Stimulated activated CD8-positive, alpha-beta memory T cell treated with anti-CD3 and anti-CD28 coated beads, Interleukin-12 subunit alpha, Interleukin-12 subunit beta, amount 100 ng/mL, for 1 hour (primary cell): ENCODE data around the gene STX10.

Source experiments
- DNase-seq: peaks from one replicate; pipeline ENCODE4 v3.0.0-alpha.2; 2020; ENCODE audit warnings: low read depth

Gene STX10

GRCh38 chr19:13100031-13100588 lies 50.1 kb downstream of the STX10 start:
- DNase-seq, result no peak

DNA sequence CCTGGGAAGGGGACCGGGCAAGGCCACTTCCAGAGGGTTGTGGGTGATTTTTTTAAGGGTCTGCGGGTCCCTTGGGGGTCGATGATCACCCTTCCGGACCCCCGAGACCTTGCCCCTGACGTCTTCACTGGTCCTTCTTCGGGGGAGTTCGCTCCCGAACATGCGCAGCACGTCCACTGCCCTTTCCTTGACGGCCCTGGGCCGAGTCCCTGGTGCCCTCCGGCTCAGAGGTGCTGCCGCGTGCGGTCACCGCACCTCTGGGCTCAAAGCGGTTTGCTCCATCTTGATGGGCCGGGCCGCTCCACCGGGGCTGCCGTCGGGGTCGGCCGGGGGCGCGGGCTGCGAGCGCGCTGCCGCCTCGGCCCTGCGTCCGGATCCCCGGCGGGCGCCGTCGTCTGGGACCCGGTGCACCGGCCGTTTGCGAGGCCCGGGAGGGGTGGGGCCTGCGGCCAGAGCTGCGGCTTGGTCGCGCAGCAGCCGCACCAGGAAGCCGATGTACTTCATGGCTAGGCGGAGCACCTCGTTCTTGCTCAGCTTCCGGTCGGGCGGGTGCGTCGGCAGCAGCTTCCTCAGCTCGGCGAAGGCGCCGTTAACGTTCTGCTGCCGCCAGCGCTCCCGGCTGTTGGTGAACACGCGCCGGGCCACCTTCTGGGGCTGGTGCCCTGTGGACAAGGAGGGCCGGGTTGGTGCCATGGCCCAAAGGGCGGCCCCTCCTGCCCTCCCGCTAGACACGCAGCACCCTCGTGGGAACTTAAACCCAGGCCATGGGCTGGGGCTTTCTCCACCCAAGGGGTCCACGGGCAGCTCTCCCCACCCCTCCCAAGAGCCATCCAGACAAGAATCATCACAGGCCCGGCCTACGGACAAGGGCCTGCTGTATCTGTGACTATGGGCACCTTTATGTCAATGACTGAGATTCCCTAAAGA lies 50.8 kb downstream of the STX10 start:
- DNase-seq, result peak; percentile 64

DNA sequence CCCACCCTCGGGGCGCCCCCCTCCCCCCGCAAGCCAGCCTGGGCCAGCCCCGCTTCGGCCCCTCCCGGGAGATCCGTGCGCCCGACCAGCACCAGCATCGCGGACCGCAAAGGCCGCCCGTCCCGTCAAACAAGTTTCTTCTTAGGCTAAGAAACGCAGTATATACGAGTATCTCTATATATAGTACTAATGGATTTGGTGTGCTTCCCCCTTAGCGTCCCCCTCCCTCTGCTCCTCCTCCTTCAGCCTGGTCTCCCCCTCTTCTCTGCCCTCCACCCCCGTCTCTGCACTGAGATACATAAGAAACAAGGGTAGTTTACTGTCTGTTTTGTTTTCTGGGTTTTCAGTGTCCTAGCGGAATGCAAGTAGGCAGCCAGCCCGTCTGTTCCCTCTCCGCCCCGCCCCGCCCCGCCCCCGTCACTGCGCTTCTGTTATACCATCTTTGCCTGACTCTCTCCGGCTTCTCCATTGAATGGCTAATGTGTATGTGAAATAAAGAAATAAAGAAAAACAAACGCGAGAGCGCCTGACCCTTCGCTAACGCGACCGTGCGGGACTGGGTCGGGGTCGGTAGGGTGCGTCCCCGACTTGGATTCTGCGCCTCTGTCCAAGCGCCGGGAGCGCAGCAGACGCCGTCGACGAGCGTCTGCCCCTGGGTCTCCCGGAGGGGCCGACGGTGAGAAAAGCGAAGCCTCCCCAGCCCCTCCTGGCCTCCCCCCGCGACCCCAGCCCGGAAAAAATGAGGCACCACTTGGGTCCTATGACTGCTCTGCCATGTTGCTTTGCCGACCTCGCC lies 51.7 kb downstream of the STX10 start:
- DNase-seq, result no peak

DNA sequence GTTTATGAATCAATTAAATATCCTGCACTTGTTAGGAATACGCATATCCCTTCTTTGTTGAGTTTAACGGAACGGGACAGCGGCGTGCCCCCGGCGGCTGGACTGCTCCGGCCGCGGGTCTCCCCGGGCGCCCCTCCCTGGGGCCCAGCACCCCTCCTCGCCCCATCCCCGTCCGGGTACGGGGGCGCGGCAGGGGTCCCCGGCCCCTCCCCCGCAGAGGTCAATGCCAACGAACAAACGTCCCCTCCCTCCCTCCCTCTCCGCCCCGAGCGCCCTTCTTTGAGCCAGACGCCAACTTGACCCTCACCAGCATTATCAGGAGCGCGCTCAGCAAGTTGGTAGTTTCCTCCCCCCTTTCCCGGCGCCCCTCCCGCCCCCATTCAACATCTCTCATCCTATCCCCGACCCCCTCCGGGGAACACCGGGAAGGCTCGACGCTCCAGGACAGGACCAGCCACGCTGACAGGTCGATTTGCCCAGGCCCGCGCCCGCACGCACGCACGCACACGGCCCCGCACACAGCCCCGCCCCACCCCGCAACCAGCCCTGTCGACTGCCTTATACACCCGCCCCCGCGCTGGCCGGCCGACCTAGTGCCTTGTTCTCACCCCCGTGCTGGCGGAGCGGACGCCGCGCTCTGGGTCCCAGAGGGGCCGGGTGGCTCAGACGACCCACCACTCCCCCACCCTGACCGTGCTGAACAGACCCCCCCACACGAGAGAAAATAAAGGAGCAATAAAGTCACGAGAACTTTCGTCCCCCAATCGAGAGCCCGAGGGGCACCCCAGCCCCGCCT lies 52.5 kb downstream of the STX10 start:
- DNase-seq, result no peak

DNA sequence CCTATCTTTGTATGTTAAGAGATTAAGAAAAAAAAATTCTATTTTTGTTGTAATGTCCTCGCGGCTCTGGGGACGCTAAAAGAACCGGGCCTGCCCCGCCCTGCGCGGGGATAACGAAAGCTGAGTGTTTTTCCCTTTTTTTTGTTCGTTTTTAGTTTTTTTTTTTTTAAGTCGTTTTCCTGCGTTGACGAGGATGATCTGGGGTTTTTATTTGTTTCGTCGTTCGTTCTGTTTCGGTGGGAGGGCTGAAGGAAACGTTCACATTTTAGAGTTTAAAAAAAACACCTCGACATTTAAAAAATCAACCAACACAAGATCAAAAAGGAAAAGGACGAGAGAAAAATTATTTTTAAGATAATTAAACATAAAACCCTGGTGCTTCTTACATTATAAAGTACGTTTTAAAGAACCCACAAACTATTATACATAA lies 53.1 kb downstream of the STX10 start:
- DNase-seq, result no peak

GRCh38 chr19:13095934-13096927 lies 53.9 kb downstream of the STX10 start:
- no peak for DNase-seq

DNA sequence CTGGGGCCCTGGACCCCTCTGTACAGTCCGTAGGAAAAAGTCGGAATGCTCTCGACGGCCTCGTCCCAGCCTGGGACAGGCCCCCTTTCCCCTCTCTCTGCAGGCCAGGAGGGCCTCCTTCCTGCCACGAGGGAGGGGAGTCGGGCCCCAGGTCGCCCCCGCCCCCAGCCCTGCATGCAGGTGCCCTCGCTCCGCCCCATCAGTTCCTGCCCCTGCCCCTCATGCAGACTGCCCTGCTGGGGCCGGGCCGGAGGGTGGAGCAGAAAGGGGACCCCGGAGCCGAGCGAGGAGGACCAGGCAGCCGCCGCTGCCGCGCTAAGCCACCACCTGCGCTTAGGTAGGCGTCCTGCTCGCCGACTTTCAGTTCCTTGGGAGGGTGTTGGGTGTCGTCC lies 54.8 kb downstream of the STX10 start:
- no peak for DNase-seq

DNA sequence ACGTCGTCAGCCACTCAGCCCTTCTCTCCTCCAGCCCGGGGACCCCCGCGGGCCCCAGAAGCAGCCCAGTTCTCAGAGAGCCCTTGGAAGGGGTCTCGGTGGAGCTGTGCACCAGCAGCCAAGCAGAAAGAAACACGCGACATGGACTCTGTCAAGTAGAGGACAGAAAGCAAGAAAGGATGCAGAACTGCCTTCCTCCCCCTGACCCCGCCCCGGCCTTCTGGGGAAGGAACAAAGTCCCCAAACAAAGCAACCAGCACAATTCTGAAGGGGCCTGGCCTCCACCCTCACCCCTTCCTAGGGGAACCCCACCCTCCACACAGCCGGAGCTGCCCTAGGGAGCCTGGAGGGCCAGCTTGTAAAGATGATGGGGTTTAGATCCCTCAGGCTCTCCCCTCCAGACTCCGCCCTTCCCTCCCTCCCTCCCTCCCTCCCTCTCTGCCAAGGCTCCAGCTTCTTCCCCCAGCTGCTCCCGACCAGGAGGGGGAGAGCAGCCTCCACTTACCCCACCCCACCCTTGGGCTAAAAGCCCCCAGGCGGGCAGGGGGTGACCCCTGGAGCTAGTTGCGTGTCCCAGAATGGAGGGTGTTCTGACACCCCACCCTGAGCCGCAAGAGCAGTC lies 55.3 kb downstream of the STX10 start:
- DNase-seq, result no peak

GRCh38 chr19:13094106-13094504 lies 56.1 kb downstream of the STX10 start:
- no peak for DNase-seq
